ENCODE measurements around the gene ALDH3A1.

The ALDH3A1 gene

GRCh38 chr17:19747829-19748806, at the start of gene ALDH3A1:
Gene ALDH3A1, minus strand, starts transcription at chr17:19748298. Its CDS starts 3,169 bp downstream, at chr17:19745129.
- no peak within 1 kb of the TSS for H3K4me3 ChIP-seq (ENCODE audit: low read depth, low read length)
- TF ChIP-seq, protein P1, sequence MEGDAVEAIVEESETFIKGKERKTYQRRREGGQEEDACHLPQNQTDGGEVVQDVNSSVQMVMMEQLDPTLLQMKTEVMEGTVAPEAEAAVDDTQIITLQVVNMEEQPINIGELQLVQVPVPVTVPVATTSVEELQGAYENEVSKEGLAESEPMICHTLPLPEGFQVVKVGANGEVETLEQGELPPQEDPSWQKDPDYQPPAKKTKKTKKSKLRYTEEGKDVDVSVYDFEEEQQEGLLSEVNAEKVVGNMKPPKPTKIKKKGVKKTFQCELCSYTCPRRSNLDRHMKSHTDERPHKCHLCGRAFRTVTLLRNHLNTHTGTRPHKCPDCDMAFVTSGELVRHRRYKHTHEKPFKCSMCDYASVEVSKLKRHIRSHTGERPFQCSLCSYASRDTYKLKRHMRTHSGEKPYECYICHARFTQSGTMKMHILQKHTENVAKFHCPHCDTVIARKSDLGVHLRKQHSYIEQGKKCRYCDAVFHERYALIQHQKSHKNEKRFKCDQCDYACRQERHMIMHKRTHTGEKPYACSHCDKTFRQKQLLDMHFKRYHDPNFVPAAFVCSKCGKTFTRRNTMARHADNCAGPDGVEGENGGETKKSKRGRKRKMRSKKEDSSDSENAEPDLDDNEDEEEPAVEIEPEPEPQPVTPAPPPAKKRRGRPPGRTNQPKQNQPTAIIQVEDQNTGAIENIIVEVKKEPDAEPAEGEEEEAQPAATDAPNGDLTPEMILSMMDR (IDR thresholded peaks at IDR 0.05; ENCODE audit: low read depth, low read length), result no peak

- TF ChIP-seq, protein P1 (IDR thresholded peaks at IDR 0.05; ENCODE audit: low read depth, low read length), result no peak
- H3K4me3 ChIP-seq (ENCODE audit: low read depth, low read length), result no peak overlapping the region
Measured at GRCh38 chr17:19796457-19796856, 48.4 kb upstream of the ALDH3A1 start.

DNA sequence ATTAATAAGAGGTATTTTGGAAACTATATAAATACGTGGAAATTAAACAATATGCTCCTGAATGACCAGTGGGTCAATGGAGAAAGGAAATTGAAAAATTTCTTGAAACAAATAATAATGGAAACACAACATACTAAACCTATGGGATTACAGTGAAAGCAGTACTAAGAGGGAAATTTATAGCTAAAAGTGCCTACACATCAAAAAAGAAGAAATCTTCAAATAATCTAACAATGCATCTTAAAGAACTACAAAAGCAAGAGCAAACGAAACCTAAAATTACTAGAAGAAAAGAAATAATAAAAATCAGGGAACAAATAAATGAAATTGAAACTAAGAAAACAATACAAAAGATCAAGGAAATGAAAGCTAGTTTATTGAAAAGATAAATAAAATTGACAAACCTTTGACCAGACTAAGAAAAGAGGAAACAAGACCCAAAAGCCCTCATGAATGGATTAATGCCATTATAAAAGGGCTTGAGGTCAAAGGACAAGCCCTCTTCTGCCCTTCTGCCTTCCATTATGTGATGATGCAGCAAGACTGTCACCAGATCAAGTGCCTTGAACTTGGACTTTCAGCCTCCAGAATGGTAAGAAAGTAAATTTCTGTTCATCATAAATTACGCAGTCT, 43.9 kb upstream of the ALDH3A1 start:
- TF ChIP-seq, protein P1 (IDR thresholded peaks at IDR 0.05; ENCODE audit: low read depth, low read length), result no peak
- H3K4me3 ChIP-seq (ENCODE audit: low read depth, low read length), result no peak overlapping the region

DNA sequence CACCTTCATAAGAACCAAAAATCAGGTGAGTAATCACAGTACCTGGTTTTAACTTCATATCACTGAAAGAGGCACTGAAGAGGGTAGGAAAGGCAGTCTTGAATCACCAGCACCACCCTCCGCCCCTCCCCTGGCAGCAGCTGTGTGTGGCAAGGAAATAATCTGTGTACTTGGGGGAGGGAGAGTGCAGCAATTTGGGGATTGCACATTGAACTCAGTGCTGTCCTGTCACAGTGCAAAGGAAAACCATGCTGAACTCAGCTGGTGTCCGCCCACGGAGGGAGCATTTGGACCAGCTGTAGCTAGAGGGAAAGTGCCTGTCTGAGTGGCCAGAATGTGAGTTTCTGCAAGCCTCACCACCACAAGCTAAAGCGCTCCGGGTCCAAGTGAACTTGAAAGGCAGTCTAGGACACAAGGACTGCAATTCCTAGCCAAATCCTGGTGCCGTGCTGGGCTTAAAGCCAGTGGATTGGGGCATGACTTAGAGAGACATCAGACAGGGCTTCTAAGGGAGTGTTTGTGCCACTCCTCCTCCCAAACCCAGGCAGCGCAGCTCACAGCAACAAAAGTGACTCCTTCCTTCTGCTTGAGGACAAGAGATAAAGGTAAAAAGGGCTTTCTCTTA, 39.7 kb upstream of the ALDH3A1 start:
- TF ChIP-seq, protein P1 (IDR thresholded peaks at IDR 0.05; ENCODE audit: low read depth, low read length), result no peak
- H3K4me3 ChIP-seq (ENCODE audit: low read depth, low read length), result no peak overlapping the region

DNA sequence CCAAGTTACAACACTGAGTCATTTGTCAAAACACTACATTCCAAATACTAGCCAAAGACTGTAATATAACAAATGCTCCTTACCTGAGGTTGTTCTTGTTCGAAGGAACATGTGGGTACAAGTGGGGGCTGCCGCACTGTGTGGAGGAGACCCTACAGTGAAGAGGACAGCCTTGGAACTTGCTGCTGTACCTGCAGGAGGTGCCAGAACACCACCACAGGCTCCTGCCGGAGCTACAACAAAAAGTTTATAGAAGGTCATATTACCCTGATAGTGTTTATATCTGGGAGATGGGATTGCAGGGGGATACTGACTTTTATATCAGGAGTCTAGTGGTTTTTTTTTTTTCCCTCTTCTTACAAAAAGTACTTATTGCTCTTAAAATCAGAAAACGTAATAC, 37.8 kb upstream of the ALDH3A1 start:
- H3K4me3 ChIP-seq (ENCODE audit: low read depth, low read length), result no peak overlapping the region
- TF ChIP-seq, protein P1 (IDR thresholded peaks at IDR 0.05; ENCODE audit: low read depth, low read length), result peak; percentile 25; the same call in 1 of the 2 replicates

DNA sequence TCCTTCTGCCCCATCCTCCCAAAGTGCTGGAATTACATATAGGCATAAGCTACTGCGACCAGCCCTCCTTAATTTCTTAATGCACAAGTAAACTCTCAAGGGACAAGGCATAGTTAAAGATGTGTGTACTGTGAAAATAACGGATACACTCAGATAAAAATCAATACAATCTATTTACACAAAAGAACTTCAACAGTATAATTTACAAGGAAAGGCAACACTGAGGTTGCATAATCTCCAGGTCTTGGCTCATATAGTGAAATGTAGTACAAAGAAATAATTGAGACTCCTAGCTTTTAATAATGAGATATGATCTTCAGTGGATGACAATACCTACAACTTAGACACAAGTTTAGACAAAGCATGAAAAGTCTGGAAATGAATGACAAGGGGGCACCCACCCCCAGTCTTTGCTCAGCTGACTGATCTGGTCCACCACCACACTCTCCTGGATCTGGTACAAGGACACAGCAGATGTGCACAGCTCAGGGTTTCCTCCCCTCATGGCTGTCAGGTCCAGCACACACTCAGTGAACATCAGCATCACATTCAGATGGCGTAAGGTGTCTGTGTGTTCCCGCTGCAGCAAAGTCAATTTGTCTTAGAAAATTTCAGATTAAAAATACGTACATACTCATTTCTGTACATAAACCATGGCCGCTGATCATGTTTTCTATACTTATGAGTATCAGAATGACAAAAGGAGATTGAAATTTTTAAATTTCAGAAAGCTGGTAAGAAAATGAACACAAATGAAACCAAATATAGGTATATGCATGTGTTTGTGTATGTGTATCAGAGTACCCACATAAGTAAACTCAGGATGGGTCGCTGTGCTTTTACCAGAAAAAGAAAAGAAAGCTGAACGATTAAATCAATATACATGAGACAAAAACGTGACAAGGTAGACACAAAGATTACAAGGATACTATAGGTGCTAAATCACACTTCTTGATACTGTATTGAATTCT, 33.7 kb upstream of the ALDH3A1 start:
- no peak overlapping the region for H3K4me3 ChIP-seq (ENCODE audit: low read depth, low read length)
- TF ChIP-seq, protein P1 (IDR thresholded peaks at IDR 0.05; ENCODE audit: low read depth, low read length), result no peak

All from WI38 (cell line).